Brain microvascular endothelial cell (primary cell): Measurements from ENCODE around the gene EXOC1L.

Source experiments
- DNase-seq: peaks from one replicate; pipeline ENCODE4 v3.0.0-alpha.2; 2020
- H3K27ac ChIP-seq: fragments of 250-450 bp; sonication (Bioruptor Pico); 2 replicates; pipeline ENCODE4 v1.5.1; 2020; ENCODE audit warnings: mild to moderate bottlenecking, moderate library complexity
- H3K27me3 ChIP-seq: fragments of 250-450 bp; sonication (Bioruptor Pico); replicated peaks from 2 replicates; pipeline ENCODE4 v1.5.1; 2020; ENCODE audit warnings: mild to moderate bottlenecking
- H3K36me3 ChIP-seq: fragments of 250-450 bp; sonication (Bioruptor Pico); replicated peaks from 2 replicates; pipeline ENCODE4 v1.5.1; 2020; ENCODE audit warnings: mild to moderate bottlenecking
- H3K4me3 ChIP-seq: 2 replicates; pipeline ENCODE4 v1.5.1; 2011; ENCODE audit warnings: low read depth, mild to moderate bottlenecking, control low read depth, low read length, moderate library complexity
- CTCF ChIP-seq: IDR thresholded peaks from 2 replicates; pipeline ENCODE4 v1.5.1; 2011; ENCODE audit warnings: low read depth, mild to moderate bottlenecking, moderate library complexity, low read length, control low read depth, inconsistent platforms; ENCODE audit errors: missing control alignments
- in situ Hi-C: cut with HindIII; loops from 2 replicates; pipeline ENCODE4 v1.10.0; 2017; ENCODE audit warnings: low sequenced_read_pairs, low pct_ligation_motif_present

EXOC1L gene

DNA sequence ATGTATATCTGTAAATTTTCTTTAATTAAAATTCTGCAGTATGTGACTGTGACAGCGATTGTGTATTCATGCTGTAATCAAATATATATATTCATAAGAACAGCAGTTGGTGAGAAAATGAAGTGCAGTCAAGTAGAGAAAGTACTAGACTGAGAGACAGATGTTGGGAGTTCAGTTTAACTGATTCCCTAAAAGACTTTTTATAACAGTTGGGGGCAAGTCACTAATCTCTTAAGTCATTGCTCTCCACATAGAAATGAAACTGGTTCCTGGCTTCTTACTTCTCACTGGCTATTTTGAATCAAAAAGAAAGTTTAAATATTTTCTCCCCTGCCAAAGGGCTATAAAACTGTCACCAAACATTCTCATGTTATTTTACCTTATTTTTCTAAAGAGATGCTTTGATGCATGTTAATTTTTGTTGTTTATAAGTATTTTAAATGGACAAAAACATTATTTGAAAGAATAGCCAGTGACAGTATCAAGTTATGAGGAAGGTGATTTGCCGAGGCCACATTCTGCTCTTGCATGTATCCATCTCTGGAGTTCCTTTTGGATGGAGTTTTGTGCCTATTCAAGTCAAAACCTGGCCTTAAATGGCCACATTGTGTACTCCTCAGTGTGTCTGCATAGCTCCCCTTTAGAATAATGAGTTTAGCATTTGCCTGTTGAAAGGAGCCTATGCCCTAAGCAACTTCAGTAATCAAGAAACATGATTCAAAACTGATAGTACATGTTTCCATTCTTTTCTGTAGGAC is 64.7 kb downstream of the EXOC1L start:
- no peak overlapping the region for H3K4me3 ChIP-seq

DNA sequence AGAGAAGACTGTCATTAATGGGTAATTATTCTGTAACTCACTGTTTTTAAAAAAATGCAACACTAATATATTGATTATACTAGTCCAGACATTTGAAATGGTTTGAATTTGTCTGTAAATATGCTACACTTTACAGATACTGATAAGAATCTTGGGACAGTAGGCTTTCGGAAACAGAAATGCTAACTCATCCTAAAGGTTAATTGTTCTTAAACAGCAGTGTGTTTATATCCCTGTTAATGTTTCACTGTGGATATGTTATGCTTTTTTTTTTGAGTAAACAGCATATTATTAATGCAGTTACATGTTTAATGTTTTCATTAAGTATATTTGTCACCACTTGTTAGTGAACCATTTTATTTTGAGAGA is 65.2 kb downstream of the EXOC1L start:
- no peak overlapping the region for H3K4me3 ChIP-seq
- no peak for TF ChIP-seq CTCF
- H3K27me3 ChIP-seq: no peaks in the 10 kb centered on the region
- DNase-seq: no peak
- in situ Hi-C loops: no loop called here
- H3K27ac ChIP-seq: no peak overlapping the region
- H3K36me3 ChIP-seq: peaks cover 20% of the 10 kb centered on the region

More for the DNA sequence above, 64.7 kb downstream of the EXOC1L start:
- Histone ChIP-seq H3K27ac (no peak overlapping the region), H3K27me3 (no peaks in the 10 kb centered on the region), H3K36me3 (peaks cover 22% of the 10 kb centered on the region)
- no peak for DNase-seq
- no peak for TF ChIP-seq CTCF
- in situ Hi-C loops: no loop called here
